ENCODE measurements around the gene CRIP2.

DNA sequence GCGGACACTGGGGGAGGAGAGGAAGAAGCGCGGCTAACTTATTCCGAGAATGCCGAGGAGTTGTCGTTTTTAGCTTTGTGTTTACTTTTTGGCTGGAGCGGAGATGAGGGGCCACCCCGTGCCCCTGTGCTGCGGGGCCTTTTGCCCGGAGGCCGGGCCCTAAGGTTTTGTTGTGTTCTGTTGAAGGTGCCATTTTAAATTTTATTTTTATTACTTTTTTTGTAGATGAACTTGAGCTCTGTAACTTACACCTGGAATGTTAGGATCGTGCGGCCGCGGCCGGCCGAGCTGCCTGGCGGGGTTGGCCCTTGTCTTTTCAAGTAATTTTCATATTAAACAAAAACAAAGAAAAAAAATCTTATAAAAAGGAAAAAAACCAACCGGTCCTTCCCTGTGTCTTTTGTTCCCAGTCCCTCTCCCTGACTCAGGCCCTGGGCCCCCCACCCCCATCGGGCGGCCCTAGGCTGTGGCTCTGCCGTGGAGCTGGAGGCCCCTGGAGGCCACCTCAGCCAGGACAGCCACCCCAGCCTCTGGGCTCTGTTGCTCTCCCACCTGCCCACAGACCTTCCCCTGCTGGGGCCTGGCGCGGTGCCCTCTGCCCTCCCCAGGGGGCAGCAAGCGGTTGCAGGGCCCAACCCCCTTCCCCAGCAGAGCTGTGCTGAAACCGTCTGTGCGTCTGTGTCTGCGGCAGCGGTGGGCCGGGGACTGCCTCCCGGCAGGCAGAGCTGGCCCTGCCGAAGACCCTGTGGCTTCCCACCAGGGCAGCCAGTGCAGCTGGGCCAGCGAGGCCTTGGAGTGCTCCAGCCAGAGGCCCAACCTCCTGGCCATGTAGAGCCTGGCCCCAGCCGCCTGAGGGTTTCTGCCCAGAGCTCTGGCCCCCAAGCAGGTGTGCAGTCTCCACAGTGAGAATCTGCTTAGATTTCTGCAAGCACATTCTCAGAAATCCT lies 4.0 kb upstream of the CRIP2 start:
- TF ChIP-seq, protein P1, sequence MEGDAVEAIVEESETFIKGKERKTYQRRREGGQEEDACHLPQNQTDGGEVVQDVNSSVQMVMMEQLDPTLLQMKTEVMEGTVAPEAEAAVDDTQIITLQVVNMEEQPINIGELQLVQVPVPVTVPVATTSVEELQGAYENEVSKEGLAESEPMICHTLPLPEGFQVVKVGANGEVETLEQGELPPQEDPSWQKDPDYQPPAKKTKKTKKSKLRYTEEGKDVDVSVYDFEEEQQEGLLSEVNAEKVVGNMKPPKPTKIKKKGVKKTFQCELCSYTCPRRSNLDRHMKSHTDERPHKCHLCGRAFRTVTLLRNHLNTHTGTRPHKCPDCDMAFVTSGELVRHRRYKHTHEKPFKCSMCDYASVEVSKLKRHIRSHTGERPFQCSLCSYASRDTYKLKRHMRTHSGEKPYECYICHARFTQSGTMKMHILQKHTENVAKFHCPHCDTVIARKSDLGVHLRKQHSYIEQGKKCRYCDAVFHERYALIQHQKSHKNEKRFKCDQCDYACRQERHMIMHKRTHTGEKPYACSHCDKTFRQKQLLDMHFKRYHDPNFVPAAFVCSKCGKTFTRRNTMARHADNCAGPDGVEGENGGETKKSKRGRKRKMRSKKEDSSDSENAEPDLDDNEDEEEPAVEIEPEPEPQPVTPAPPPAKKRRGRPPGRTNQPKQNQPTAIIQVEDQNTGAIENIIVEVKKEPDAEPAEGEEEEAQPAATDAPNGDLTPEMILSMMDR (IDR thresholded peaks at IDR 0.05): no peak
- no peak for TF ChIP-seq POLR2A (IDR thresholded peaks at IDR 0.05)

Data from body of pancreas (tissue), 4 donors.